Naive B cell (primary cell): ENCODE data around the gene KLHL25. TPM values are rescaled to one million over a fixed set of nuclear protein-coding genes. Genes with fewer than 3 reads are reported as not detected.
"Not testable (repeated sequence)": the region's sequence is repeated elsewhere in the genome, so short reads cannot be mapped to it uniquely, and the experiment has no call there.

Source experiments
- ATAC-seq, 2 donors: fragments of 150-1000 bp; cut with Tn5 transposase; 2 replicates each; pipeline ENCODE4 v1.10.0; 2021; ENCODE audit warnings: low read depth in 2 of 2, mild to moderate bottlenecking in 2 of 2, moderate library complexity in 2 of 2
- DNase-seq: peaks from one replicate; pipeline ENCODE4 v3.0.0; 2022
- H3K27ac Mint-ChIP-seq, 6 donors: one replicate each; pipeline ENCODE4 v1.8.0; 2020 to 2022; ENCODE audit warnings: mild to moderate bottlenecking in 6 of 6, mixed read lengths in 6 of 6, moderate library complexity in 5 of 6, inconsistent platforms in 2 of 6
- H3K27me3 Mint-ChIP-seq, 3 donors: one replicate each; pipeline ENCODE4 v1.8.0; 2021 to 2022; ENCODE audit warnings: mixed read lengths in 3 of 3, mild to moderate bottlenecking in 1 of 3
- H3K36me3 Mint-ChIP-seq, 2 donors: one replicate each; pipeline ENCODE4 v1.8.0; 2020 to 2022; ENCODE audit warnings: mixed read lengths in 2 of 2, inconsistent platforms in 1 of 2, mild to moderate bottlenecking in 1 of 2
- H3K4me1 Mint-ChIP-seq, 3 donors: one replicate each; pipeline ENCODE4 v1.8.0; 2020 to 2022; ENCODE audit warnings: mixed read lengths in 3 of 3, inconsistent platforms in 1 of 3, mild to moderate bottlenecking in 1 of 3, moderate library complexity in 1 of 3
- H3K4me3 Mint-ChIP-seq, 8 donors: one replicate each; pipeline ENCODE4 v1.8.0; 2020 to 2022; ENCODE audit warnings: mild to moderate bottlenecking in 8 of 8, mixed read lengths in 8 of 8, moderate library complexity in 8 of 8, inconsistent platforms in 2 of 8
- H3K9me3 Mint-ChIP-seq, 7 donors: one replicate each; pipeline ENCODE4 v1.8.0; 2020 to 2022; ENCODE audit warnings: mixed read lengths in 7 of 7, mild to moderate bottlenecking in 5 of 7, inconsistent platforms in 2 of 7, moderate library complexity in 1 of 7
- polyA plus RNA-seq, 6 donors: library from polyadenylated mRNA; unstranded; fragments of 300-500 nt; fragmentation: Illumina TruSeq; gene quantifications; one replicate each; pipeline ENCODE4 v1.2.3, GENCODE V29; 2021; ENCODE audit warnings: low read depth in 6 of 6

KLHL25 gene
- polyA plus RNA-seq, 6 donors from 2014 or later, result 0.21 to 0.63 (median 0.36) TPM

GRCh38 chr15:85826756-85827515 is 32.2 kb upstream of the KLHL25 start:
- no peak for DNase-seq
- no peak overlapping the region for H3K27ac Mint-ChIP-seq
- H3K4me1 Mint-ChIP-seq, result peaks cover 0 to 7% (median 7%) of the 10 kb centered on the region in 3 donors

GRCh38 chr15:85825719-85826118 is 31.0 kb upstream of the KLHL25 start:
- Mint-ChIP-seq H3K4me3 (no peak overlapping the region), H3K4me1 (peaks cover 0 to 7% (median 7%) of the 10 kb centered on the region in 3 donors), H3K27me3 (peaks cover 4 to 11% (median 9%) of the 10 kb centered on the region in 3 donors), H3K9me3 (no peaks in the 10 kb centered on the region), H3K27ac (peak overlapping the region in 1 of 6 donors; percentile 23), H3K36me3 (no peaks in the 10 kb centered on the region)
- no peak for DNase-seq
- ATAC-seq, result no peak

More at GRCh38 chr15:85826756-85827515, 32.2 kb upstream of the KLHL25 start:
- no peaks in the 10 kb centered on the region for H3K9me3 Mint-ChIP-seq
- peaks cover 4 to 19% (median 8%) of the 10 kb centered on the region in 3 donors for H3K27me3 Mint-ChIP-seq
- ATAC-seq, result no peak
- H3K36me3 Mint-ChIP-seq, result no peaks in the 10 kb centered on the region
- no peak overlapping the region for H3K4me3 Mint-ChIP-seq

GRCh38 chr15:85825118-85825517 is 30.4 kb upstream of the KLHL25 start:
- H3K9me3 Mint-ChIP-seq, result no peaks in the 10 kb centered on the region
- no peaks in the 10 kb centered on the region for H3K36me3 Mint-ChIP-seq
- H3K4me1 Mint-ChIP-seq, result peaks cover 0 to 7% (median 7%) of the 10 kb centered on the region in 3 donors
- peaks cover 4 to 8% (median 8%) of the 10 kb centered on the region in 3 donors for H3K27me3 Mint-ChIP-seq
- H3K27ac Mint-ChIP-seq, result no peak overlapping the region
- DNase-seq, result no peak
- H3K4me3 Mint-ChIP-seq, result no peak overlapping the region
- no peak for ATAC-seq

GRCh38 chr15:85821545-85821944 is 26.8 kb upstream of the KLHL25 start:
- H3K36me3 Mint-ChIP-seq, result no peaks in the 10 kb centered on the region
- H3K4me3 Mint-ChIP-seq, result no peak overlapping the region
- ATAC-seq (no peak), DNase-seq (no peak)
- no peaks in the 10 kb centered on the region for H3K9me3 Mint-ChIP-seq
- H3K27ac Mint-ChIP-seq, result no peak overlapping the region
- H3K27me3 Mint-ChIP-seq, result peaks cover 8 to 13% (median 13%) of the 10 kb centered on the region in 3 donors
- H3K4me1 Mint-ChIP-seq, result peaks cover 0 to 7% (median 7%) of the 10 kb centered on the region in 3 donors

GRCh38 chr15:85819938-85820337 is 25.2 kb upstream of the KLHL25 start:
- H3K4me3 Mint-ChIP-seq, result peak overlapping the region in 1 of 8 donors; percentile 61
- peaks cover 0 to 7% (median 2%) of the 10 kb centered on the region in 3 donors for H3K4me1 Mint-ChIP-seq
- no peak overlapping the region for H3K27ac Mint-ChIP-seq
- H3K36me3 Mint-ChIP-seq, result no peaks in the 10 kb centered on the region
- ATAC-seq (no peak), DNase-seq (no peak)
- H3K27me3 Mint-ChIP-seq, result peaks cover 4 to 13% (median 13%) of the 10 kb centered on the region in 3 donors
- H3K9me3 Mint-ChIP-seq, result no peaks in the 10 kb centered on the region

GRCh38 chr15:85813234-85813633 is 18.5 kb upstream of the KLHL25 start:
- no peak for ATAC-seq
- no peak overlapping the region for H3K4me3 Mint-ChIP-seq
- no peaks in the 10 kb centered on the region for H3K4me1 Mint-ChIP-seq
- DNase-seq, result no peak
- no peaks in the 10 kb centered on the region for H3K27me3 Mint-ChIP-seq
- H3K36me3 Mint-ChIP-seq, result no peaks in the 10 kb centered on the region
- peaks cover 0 to 1% (median 0%) of the 10 kb centered on the region in 7 donors for H3K9me3 Mint-ChIP-seq
- peak overlapping the region in 1 of 6 donors; percentile 41 for H3K27ac Mint-ChIP-seq

- Mint-ChIP-seq H3K4me3 (no peak overlapping the region), H3K36me3 (no peaks in the 10 kb centered on the region), H3K9me3 (peaks cover 0 to 4% (median 0%) of the 10 kb centered on the region in 7 donors), H3K4me1 (no peaks in the 10 kb centered on the region), H3K27me3 (peaks cover 0 to 4% (median 3%) of the 10 kb centered on the region in 3 donors), H3K27ac (no peak overlapping the region)
- DNase-seq, result no peak
- no peak for ATAC-seq
These were observed 15.3 kb upstream of the KLHL25 start for GRCh38 chr15:85810075-85810474.

GRCh38 chr15:85805420-85805819 is 10.7 kb upstream of the KLHL25 start:
- Mint-ChIP-seq H3K27me3 (peaks cover 0 to 8% (median 7%) of the 10 kb centered on the region in 3 donors), H3K4me1 (peaks cover 4 to 12% (median 8%) of the 10 kb centered on the region in 3 donors), H3K9me3 (peaks cover 0 to 4% (median 0%) of the 10 kb centered on the region in 7 donors), H3K27ac (no peak overlapping the region), H3K36me3 (no peaks in the 10 kb centered on the region), H3K4me3 (no peak overlapping the region)
- ATAC-seq (no peak), DNase-seq (no peak)

GRCh38 chr15:85804481-85805170 is 9.9 kb upstream of the KLHL25 start:
- Mint-ChIP-seq H3K4me3 (no peak overlapping the region), H3K27ac (no peak overlapping the region), H3K9me3 (peaks cover 0 to 4% (median 0%) of the 10 kb centered on the region in 7 donors), H3K27me3 (peaks cover 0 to 8% (median 7%) of the 10 kb centered on the region in 3 donors), H3K36me3 (no peaks in the 10 kb centered on the region), H3K4me1 (peaks cover 6 to 16% (median 11%) of the 10 kb centered on the region in 3 donors)
- DNase-seq, result no peak
- ATAC-seq, result no peak

- H3K4me3 Mint-ChIP-seq, H3K36me3 Mint-ChIP-seq, ATAC-seq, DNase-seq, H3K27ac Mint-ChIP-seq, H3K9me3 Mint-ChIP-seq: not testable (repeated sequence)
- Mint-ChIP-seq H3K27me3 (peaks cover 5 to 22% (median 20%) of the 10 kb centered on the region in 3 donors), H3K4me1 (peaks cover 6 to 20% (median 11%) of the 10 kb centered on the region in 3 donors)
These were observed 7.9 kb upstream of the KLHL25 start for GRCh38 chr15:85802617-85803016.

- peak overlapping the region in 1 of 6 donors; percentile 29 for H3K27ac Mint-ChIP-seq
- ATAC-seq, result peak; percentile 46 to 52
- no peaks in the 10 kb centered on the region for H3K36me3 Mint-ChIP-seq
- peak; percentile 12 for DNase-seq
- H3K9me3 Mint-ChIP-seq, result peaks cover 0 to 3% (median 0%) of the 10 kb centered on the region in 7 donors
- H3K4me1 Mint-ChIP-seq, result peaks cover 6 to 25% (median 16%) of the 10 kb centered on the region in 3 donors
- H3K4me3 Mint-ChIP-seq, result peak overlapping the region in 1 of 8 donors; percentile 4
- H3K27me3 Mint-ChIP-seq, result peaks cover 5 to 26% (median 20%) of the 10 kb centered on the region in 3 donors
These were observed 5.9 kb upstream of the KLHL25 start for GRCh38 chr15:85800478-85801123.

GRCh38 chr15:85796371-85796770 is 1.6 kb upstream of the KLHL25 start:
- not testable (repeated sequence) for H3K27ac Mint-ChIP-seq, DNase-seq, H3K36me3 Mint-ChIP-seq, H3K9me3 Mint-ChIP-seq, ATAC-seq
- Mint-ChIP-seq H3K4me1 (peaks cover 26 to 46% (median 38%) of the 10 kb centered on the region in 3 donors), H3K27me3 (peaks cover 5 to 21% (median 18%) of the 10 kb centered on the region in 3 donors), H3K4me3 (peak overlapping the region in 5 of 8 donors; percentile 5 to 96 (median 54))
